Measurements from ENCODE around the gene IRF3.

Gene IRF3

DNA sequence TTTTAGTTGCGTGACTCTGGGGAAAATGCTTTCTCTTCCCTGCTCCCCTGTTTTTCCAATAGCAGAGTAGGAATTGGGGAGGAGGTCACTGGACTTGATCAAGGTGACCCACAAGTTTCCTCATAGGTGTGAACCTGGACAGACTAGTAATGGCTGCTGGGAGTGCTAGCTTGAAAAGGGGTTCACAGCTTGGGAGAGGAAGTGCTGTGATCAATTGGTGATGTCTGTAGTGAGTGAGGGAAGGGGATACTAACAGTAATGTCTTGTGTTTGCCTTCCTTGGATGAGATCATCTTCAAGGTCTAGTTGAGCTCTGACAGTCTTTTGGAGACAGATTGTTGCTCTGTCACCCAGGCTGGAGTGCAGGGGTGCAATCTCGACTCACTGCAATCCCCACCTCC lies 1.8 kb upstream of the IRF3 start:
- no peak for FAIRE-seq

DNA sequence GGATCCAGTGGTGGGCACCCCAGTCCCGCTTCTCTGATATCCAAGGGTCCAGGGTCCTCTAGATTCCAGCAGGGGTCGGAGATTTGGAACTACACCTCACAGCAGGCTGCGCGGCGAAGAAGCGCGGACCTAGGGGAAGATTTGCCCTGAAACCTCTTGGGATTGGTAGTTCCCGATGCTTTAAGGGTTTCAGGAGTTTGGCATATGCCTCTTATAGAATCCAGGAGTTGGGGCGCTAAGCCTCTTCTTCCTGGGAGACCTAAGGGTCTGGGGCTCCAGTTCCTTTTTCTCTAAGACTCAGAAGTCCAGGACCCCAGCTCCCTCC lies 425 bp upstream of the IRF3 start:
- FAIRE-seq: no peak

- FAIRE-seq: no peak
Measured at GRCh38 chr19:49665036-49665350, 664 bp downstream of the IRF3 start.

- FAIRE-seq: peak; percentile 65
Measured at GRCh38 chr19:49664171-49665035, 1.3 kb downstream of the IRF3 start.

DNA sequence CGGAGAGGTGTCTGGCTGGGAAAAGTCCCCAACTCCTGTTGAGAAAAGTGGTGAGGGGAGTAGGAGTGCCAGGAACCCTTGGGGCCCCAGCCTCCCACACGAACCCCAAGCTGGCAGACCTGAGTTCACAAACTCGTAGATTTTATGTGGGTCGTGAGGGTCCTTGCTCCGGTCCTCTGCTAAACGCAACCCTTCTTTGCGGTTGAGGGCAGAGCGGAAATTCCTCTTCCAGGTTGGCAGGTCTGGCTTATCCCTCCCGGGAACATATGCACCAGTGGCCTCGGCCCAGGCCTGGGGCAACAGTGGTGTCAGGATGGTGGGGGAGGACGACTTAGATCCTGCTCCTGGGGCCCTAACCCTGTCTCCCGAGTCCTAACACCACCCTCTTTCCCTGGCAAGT lies 2.4 kb downstream of the IRF3 start:
- no peak for FAIRE-seq

DNA sequence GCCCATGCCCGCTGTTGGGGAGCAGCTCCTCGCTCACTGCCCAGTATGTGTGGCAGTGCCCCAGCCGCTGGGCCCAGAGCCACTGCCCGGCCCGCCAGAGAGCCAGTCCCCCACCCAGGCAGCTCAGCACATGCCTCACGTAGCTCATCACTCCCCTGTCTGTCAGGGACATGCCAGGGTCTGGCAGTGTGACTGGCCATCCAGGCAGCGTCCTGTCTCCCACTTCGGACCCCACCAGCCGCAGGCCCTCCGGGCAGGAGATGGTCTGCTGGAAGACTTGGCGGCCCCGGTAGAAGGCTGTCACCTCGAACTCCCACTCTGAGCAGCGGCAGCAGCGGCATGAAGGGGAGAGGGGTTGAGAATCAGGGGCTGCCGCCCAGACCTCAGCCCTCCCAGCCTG lies 3.6 kb downstream of the IRF3 start:
- no peak for FAIRE-seq

DNA sequence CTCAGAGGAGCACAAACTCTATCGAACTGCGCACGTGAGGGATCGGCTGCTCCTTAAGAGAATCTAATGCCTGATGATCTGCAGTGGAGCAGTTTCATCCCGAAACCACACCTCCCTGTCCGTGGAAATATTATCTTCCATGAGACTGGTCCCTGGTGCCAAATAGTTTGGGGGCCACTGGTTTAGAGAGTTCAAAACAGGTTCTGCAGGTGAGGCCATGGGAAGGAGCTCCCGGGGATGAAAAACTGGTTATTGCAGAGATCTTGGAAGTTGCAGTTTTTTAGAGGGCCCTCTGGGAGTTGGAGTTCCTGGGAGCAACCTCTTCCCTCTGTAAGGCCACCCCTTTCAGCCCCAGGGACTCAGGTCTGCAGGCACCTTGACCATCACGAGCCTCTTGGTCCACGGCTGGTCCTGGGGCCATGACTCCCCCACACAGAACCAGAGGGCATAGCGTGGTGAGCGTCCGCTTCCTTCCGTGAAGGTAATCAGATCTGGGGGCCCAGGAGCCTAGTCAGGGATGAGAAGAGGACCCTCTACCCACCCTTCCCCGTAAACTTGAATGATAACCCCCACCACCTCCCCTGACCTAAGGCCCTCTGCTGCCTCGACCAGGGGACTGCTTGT lies 5.2 kb downstream of the IRF3 start:
- no peak for FAIRE-seq

DNA sequence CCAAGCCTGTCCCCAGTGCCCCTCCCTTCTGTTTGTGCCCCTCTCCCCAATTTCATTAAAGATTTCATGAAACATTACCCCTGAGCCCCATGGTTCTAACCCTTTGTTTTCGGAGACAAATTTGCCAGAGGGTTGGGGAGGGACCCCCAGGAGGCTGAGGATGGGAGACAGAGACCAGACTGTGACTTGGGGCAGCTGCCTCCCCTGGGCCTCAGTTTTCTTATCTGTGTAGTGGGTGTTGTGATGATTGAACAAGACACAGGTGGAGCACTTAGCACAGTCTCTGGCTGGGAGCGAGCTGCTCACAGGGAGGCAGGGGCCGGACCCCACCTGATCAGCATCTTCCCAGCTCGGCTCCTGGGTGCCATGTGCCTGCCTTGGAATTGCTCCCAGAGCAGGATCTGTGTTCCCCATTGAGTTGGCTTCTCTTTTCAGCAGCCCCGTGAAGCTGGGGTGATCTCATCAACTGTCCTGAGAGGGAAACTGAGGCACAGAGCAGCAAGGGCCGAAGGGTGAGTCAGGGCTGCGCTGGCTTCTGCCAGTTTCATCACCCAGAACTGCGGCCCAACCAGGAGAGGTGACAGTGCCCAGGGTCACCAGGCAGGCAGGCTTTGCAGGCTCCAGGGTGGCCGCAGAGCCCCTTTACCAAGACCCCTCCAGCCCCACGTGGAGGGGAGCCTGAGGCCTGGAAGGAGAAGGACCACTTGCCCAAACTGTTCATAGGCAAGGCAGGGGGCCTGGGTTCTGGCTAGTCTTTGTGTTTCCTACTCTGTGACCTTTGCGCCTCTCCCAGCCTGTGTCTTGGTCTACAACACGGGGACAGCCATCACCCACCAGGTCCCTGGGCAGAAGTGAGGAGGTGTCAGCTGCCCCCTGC lies 6.9 kb downstream of the IRF3 start:
- no peak for FAIRE-seq

DNA sequence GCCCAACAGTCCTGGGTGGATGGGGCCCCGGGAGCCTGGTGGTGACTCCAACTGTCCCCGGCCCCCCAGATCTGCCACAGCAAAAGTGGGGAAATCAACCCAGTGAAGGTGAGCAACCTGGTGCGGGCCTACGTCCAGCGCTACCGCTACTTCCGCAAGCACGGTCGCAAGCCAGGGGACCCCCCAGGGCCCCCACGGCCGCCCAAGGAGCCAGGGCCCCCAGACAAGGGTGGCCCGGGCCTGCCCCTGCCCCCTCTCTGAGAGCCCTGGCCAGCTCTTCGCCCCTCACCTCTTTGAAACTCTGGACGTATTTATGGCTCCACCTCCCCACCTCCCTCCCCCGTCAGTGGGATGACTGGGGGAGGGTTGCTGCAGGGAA lies 7.5 kb downstream of the IRF3 start:
- no peak for FAIRE-seq

DNA sequence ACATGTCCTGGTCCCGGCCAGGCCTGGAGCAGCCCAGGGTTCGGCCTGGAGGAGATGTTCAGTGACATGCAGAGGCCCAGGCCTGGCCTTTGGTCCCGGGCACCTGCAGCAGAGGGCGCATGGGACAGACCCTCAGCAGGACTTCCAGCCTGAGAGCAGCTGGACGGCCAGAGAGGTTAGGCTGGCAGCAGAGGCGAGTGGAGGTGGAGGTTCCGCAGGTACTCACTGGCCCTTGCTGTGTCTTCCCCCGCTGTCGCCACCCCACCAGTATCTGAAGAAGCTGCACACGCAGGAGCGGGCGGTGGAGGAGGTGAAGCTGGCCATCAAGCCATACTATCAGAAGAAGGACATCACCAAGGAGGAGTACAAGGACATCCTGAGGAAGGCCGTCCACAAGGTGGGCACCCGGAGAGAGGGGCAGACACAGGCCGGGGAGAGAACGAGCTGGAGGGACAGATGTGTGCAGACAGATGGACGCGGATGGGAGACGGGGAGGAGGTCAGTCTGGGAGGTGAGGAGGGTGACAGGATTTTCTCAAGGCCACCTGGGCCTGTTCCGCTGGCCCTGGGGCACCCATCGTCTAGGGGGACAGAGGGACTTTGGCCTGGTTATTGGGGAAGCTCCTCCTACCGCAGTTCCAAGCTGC lies 8.0 kb downstream of the IRF3 start:
- no peak for FAIRE-seq

DNA sequence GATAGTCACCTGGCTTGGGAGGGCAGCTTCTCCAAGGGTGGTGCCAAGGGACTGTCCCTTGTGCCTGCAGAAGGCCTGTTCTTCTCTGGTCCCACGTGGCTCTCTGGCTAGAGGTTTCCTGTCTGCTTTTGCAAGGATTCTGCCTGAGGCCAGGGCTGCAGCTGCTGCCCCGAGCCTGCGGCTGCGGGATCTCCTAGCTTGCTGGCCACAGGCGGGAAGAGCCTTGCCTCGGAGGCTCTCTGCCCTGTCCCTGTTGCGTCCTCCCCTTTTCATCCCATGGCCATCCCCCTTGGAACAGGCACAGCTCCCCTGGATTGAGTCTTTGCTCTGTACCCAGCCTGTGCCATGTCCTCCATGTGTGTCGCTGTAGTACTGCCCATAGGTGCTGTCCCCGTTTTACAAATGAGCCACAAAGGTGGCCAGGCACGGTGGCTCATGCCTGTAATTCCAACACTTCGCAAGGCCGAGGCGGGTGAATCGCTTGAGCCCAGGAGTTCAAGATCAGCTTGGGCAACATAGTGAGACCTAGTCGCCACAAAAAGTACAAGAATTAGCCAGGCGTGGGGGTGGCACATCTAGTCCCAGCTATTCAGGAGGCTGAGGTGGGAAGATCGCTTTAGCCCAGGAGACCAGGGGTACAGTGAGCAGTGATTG lies 9.1 kb downstream of the IRF3 start:
- no peak for FAIRE-seq

DNA sequence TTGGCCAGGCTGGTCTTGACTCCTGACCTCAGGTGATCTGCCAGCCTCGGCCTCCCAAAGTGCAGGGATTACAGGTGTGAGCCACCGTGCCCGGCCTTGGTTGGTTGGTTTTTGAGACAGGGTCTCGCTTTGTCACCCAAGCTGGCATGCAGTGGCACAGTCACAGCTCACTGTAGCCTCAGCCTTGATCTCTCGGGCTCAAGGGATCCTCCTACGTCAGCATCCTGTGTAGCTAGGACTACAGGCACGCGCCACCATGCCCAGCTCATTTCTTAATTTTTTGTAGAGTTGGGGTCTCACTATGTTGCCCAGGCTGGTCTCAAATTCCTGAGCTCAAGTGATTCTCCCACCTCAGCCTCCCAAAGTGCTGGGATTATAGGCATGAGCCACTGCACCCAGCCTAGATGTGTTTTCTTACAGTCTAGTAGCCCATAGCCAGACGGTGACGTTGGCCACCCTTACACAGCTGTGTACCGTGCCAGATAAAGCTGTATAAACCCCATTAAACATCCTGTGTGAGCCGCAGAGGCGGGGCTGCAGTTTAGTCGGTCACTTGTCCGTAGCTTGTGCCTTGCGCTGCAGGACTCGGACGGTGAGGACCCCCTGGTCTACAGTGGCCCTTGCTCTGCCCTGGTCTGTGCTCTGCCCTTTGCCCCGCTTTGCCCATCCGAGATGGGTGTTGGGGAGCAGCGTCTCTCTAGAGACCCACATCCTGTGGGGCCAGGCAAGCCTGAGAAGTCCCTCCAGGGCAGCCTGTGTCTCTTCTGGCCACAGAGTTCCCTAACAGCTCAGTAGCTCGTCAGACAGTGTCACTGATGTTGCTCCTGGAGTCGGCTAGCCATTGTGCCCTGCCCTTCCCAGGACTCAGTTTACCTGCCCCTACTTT lies 9.8 kb downstream of the IRF3 start:
- FAIRE-seq: no peak

- no peak for FAIRE-seq
Measured at GRCh38 chr19:49654581-49654980, 11.1 kb downstream of the IRF3 start.

DNA sequence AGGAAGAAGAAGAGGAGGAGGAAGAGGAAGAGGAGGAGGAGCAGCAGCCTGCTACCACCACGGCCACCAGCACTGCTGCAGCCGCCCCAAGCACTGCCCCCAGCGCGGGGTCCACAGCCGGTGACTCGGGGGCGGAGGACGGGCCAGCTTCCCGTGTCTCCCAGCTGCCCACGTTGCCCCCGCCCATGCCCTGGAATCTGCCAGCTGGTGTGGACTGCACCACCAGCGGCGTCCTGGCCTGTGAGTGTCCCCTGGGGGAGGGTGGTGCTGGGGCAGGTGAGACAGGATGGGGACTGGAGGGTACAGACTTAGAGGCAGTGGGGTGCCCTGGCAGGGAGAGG lies 12.2 kb downstream of the IRF3 start:
- no peak for FAIRE-seq

GRCh38 chr19:49652551-49653465 lies 12.8 kb downstream of the IRF3 start:
- FAIRE-seq: no peak

DNA sequence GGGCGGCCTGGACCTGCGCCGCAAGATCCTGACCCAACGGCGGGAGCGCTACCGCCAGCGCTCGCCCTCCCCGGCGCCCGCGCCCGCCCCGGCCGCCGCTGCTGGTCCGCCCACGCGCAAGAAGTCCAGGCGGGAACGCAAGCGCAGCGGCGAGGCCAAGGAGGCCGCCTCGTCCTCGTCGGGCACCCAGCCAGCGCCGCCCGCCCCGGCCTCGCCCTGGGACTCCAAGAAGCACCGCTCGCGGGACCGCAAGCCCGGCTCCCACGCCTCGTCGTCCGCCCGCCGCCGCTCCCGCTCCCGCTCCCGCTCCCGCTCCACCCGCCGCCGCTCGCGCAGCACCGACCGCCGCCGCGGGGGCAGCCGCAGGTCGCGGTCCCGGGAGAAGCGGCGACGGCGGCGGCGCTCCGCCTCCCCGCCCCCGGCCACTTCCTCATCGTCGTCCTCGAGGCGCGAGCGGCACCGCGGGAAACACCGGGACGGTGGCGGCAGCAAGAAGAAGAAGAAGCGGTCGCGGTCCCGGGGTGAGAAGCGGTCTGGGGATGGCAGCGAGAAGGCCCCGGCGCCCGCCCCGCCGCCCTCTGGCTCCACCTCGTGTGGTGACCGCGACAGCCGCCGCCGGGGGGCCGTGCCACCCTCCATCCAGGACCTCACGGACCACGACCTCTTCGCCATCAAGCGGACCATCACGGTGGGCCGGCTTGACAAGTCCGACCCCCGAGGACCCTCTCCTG lies 13.7 kb downstream of the IRF3 start:
- FAIRE-seq: no peak

- FAIRE-seq: no peak
Measured at GRCh38 chr19:49651029-49651819, 14.4 kb downstream of the IRF3 start.

DNA sequence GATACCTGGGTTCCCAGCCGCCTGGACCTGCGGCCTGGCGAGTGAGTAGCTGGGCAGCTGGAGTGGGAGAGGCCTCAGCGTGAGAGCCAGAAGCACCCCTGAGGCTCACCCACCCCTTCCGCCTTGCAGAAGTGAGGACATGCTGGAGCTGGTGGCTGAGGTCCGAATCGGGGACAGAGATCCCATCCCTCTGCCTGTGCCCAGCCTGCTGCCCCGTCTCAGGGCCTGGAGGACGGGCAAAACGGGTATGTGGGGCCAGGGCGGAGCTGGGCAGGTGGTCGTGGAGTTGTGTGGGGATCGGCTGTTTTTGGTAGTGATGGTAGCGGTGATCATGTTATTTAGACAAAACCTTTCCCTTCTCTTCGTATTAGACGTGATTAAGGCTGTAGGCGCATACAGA lies 19.1 kb downstream of the IRF3 start:
- no peak for FAIRE-seq

GRCh38 chr19:49645995-49646394 lies 19.7 kb downstream of the IRF3 start:
- no peak for FAIRE-seq

All from G401.6 (cell line).